Measurements from ENCODE around the gene SPDYE4. TPM values are rescaled to one million over a fixed set of nuclear protein-coding genes. Genes with fewer than 3 reads are reported as not detected.
A peak's percentile ranks its signal among the peaks of the same experiment; 100 is the strongest.

The SPDYE4 gene
- total RNA-seq, 1 experiment from 2014 or later, result not detected

DNA sequence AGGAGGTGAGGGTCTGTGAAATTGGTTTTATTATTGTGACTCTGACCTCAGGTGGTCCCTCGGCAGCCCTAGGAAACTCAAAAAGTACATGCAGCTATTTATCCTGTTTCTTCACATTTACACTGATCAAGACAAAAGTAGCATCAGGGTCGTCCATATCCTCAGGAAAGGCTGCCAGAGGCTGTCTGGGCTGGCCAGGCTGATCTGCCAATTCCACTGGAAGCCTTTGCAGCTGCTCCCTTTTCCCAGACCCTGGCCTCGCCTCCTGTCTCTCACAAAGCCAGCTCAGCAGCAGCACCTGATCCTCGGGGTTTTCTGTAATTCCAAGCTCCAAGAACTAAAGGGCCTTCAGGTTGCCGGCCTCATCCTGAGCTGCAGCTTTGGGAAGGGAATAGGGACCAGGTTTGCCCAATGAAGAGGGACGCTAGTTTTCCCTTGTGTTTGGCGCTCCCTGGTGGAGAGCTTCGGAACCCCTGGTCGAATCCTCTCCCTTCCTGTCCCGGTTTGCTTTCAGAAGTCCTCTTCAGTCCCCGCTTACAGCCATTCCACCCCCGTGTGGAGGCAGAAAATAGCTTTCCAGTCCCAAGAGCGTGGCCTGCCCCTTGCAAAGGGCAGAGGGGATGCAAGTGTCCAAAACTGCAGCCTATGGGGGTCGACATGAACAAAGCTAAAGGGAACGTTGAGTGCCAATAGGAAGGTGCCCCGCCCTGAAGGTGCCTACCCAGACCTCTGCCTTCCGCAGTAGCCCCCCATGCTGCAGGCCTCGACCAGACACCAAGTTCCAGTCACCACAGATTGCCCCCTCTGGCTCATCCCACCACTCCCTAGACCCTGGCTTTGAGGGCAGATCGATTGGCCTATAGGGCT, 27.4 kb upstream of the SPDYE4 start:
- DNase-seq (ENCODE audit: low read depth), result peak; percentile 49

DNA sequence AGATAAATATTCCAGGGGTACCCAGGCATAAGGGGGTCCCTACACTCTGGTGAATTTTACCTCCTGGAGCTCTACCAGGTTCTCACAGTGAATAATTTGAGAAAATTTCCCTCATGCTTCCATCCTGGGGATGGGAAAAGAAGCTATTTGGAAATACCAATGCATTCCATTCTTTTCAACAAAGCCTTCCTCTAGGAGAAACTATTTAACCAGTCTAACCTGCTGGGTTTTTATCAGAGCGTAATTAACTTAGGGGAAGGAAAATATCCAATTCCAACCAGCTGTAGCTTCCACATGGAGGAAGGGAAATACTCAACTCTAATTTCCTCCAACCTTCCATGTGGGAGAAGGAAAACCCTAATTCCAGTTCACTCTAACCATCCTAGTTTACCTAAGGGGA, 23.8 kb upstream of the SPDYE4 start:
- no peak for DNase-seq (ENCODE audit: low read depth)

DNA sequence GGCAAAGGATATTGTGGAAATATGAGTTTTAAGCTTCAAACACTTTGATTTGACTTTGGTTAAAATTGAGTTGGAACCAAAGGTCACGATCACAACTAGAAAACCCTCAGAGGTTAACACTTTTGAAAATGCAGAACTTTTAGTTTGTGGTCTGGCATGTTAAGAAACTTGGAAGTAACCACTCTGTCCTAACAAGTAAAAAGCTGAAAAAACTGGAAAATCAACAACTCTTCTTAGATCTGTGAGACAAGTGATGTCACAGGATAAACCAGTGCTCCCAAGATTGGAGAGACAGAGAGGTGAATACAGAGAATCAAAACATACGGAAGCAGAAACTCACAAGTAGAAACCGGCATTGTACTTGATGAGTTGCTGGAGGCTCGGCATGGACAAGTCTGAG, 23.4 kb upstream of the SPDYE4 start:
- DNase-seq (ENCODE audit: low read depth), result no peak

- DNase-seq (ENCODE audit: low read depth), result no peak
These were observed 18.5 kb upstream of the SPDYE4 start for GRCh38 chr17:8776881-8777280.

GRCh38 chr17:8776248-8776647, 17.9 kb upstream of the SPDYE4 start:
- DNase-seq (ENCODE audit: low read depth), result no peak

DNA sequence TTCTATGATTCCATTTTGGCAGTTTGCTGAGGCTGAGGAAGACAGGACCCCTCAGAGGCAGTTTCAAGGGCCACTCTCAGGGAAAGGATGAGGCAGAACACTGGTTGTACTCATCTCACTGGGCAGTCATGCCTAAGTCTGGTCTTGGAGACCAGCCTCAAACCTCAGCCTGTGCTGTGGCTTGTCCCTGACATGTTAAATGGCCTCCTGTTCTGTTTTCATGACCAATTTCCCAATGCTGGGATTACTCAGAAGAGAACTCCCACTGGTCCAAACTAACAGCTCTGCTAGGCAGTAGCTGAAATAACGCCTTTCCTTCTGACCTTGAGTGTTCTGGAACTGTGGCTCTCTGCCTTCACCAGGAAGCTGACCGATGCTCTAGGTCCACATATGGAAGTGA, 8.4 kb upstream of the SPDYE4 start:
- no peak for DNase-seq (ENCODE audit: low read depth)

DNA sequence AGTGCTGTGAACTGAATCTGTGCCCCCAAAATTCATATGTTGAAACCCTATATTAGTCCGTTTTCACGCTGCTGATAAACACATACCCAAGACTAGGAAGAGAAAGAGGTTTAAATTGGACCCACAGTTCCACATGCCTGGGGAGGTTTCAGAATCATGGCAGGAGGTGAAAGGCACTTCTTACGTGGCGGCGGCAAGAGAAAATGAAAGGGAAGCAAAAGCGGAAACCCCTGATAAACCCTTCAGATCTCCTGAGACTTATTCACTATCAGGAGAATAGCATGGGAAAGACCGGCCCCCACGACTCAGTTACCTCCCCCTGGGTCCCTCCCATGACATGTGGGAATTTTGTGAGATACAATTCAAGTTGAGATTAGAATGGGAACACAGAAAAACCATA, 3.7 kb upstream of the SPDYE4 start:
- no peak for DNase-seq (ENCODE audit: low read depth)

- no peak for DNase-seq (ENCODE audit: low read depth)
These were observed 1.2 kb downstream of the SPDYE4 start for GRCh38 chr17:8757189-8757588.

DNA sequence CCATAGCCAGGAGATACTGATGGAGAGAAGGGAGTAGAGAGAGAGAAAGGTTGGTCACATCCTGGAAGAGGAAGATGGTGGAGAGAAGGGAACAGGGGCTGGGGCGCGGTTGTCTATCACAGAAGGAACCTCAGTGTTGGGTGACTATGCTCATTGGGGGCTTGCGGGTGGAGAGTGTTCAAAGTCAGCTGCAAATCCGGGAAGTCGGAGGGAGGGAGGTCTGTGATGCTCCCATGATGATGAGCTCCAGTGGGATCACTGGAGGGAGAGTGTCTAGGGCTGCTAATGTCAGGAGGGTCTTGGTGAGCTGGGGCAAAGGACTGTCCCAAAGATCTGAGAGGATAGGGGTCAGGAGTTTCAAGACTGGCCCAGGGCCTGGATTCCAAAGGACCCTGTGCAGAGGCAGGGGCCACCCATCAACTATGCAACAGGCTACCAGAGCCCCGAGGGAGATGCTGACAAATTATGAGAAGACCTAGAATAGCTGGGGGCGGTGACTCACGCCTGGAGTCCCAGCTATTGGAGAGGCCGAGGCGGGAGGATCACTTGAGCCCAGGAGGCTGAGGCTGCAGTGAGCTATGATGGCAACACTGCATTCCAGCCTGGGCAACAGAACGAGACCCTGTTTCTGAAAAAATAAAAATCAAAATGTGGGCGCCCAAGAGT, 2.6 kb downstream of the SPDYE4 start:
- DNase-seq (ENCODE audit: low read depth), result no peak

GRCh38 chr17:8754890-8755289, 3.5 kb downstream of the SPDYE4 start:
- DNase-seq (ENCODE audit: low read depth), result no peak

DNA sequence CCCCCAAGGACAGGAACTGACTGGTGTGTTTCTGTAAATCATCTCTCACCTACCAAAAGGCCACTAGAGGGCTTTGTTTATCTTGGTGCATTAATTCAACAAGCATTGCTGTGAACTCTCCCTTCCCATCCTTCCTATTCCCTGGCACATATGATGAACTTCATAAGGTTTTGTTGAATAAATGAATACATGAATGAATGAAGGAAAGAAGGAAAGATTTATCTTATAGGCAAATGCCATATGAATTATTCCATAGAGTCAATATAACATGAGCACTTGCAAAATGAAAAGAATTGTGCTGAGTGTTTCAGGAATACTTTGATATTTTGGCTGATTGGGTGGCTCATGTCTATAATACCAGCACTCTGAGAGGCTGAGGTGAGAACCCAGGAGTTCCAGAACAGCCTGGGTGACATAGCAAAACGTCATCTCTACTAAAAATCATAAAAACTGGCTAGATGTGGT, 4.3 kb downstream of the SPDYE4 start:
- peak; percentile 13 for DNase-seq (ENCODE audit: low read depth)

GRCh38 chr17:8753136-8753975, 5.0 kb downstream of the SPDYE4 start:
- no peak for DNase-seq (ENCODE audit: low read depth)

GRCh38 chr17:8749616-8750015, 8.7 kb downstream of the SPDYE4 start:
- DNase-seq (ENCODE audit: low read depth), result no peak

DNA sequence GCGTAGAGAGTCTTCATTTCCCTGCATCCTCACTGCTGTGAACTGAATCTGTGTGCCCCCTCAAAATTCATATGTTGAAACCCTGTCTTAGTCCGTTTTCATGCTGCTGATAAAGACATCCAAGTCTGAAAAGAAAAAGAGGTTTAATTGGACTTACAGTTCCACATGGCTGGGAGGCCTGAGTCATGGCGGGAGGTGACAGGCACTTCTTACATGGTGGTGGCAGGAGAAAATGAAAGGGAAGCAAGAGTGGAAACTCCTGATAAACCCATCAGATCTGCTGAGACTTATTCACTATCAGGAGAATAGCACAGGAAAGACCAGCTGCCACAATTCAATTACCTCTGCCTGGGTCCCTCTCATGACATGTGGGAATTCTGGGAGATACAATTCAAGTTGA, 10.6 kb downstream of the SPDYE4 start:
- no peak for DNase-seq (ENCODE audit: low read depth)

GRCh38 chr17:8746501-8747236, 11.7 kb downstream of the SPDYE4 start:
- DNase-seq (ENCODE audit: low read depth), result no peak

DNA sequence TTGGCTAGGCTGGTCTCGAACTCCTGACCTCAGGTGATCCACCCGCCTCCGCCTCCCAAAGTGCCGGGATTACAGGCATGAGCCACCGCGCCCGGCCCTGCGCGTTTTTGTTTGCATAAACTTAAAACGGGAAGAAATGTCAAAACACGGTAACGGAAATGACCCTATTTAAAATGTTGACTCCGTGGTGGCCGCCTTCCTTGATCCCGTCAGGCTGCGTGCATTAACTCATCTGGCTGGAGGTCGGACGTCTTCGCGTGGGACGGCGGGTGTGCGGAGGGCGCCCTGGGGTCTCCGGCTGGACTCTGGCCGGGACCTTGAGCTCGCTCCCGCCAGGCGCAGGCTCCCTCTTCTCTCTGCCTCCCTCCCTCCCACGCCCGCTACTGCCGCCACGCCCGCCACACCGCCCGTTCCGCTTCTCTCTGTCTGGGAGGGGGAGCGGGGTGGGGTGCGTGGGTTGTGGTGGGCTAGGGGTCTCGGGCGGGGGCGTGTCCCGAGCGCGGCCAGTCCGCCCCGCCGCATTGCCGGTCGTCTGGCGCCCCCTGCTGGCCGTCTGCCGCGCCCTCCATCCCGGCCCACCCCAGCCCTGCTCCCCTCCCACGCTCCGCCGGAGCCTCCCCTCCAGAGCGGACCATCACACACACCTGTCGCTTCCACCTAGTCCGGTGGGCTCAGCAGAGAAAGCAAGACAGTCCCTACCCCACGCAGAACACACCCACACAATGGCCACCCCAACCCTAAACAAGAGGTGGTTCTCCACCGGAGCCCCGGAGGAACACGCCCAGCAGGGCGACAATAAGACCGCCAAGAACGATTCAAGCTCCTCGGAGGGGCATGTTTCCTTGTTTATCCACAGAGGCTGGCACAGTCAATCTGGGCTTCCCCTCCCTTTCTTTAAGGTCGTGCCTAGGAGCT, 12.5 kb downstream of the SPDYE4 start:
- peak; percentile 34 for DNase-seq (ENCODE audit: low read depth)

- DNase-seq (ENCODE audit: low read depth), result no peak
These were observed 14.1 kb downstream of the SPDYE4 start for GRCh38 chr17:8744086-8744785.

GRCh38 chr17:8742819-8743218, 15.5 kb downstream of the SPDYE4 start:
- no peak for DNase-seq (ENCODE audit: low read depth)

- no peak for DNase-seq (ENCODE audit: low read depth)
These were observed 16.1 kb downstream of the SPDYE4 start for GRCh38 chr17:8742274-8742673.

GRCh38 chr17:8741771-8742170, 16.6 kb downstream of the SPDYE4 start:
- no peak for DNase-seq (ENCODE audit: low read depth)

Data from RPMI7951 (cell line).